Measurements from ENCODE around the gene RAB27B.
"Not testable (repeated sequence)": the region's sequence is repeated elsewhere in the genome, so short reads cannot be mapped to it uniquely, and the experiment has no call there.

Gene RAB27B

GRCh38 chr18:54820785-54821275, 7.4 kb upstream of the RAB27B start:
- not testable (repeated sequence) for DNase-seq

- peak; percentile 83 for DNase-seq
These were observed 5.1 kb upstream of the RAB27B start for GRCh38 chr18:54822872-54823845.

GRCh38 chr18:54824761-54825160, 3.5 kb upstream of the RAB27B start:
- no peak for DNase-seq

- no peak for DNase-seq
These were observed 2.5 kb upstream of the RAB27B start for GRCh38 chr18:54825601-54826344.

GRCh38 chr18:54828986-54829385, 709 bp downstream of the RAB27B start:
- no peak for DNase-seq

- no peak for DNase-seq
These were observed 1.6 kb downstream of the RAB27B start for GRCh38 chr18:54829856-54830255.

- no peak for DNase-seq
These were observed 2.0 kb downstream of the RAB27B start for GRCh38 chr18:54830260-54830659.

GRCh38 chr18:54830866-54831265, 2.6 kb downstream of the RAB27B start:
- DNase-seq, result no peak

GRCh38 chr18:54835944-54836343, 7.7 kb downstream of the RAB27B start:
- no peak for DNase-seq

- peak; percentile 2 for DNase-seq
These were observed 15.0 kb downstream of the RAB27B start for GRCh38 chr18:54843314-54843713.

- DNase-seq, result no peak
These were observed 17.5 kb downstream of the RAB27B start for GRCh38 chr18:54845787-54846186.

- no peak for DNase-seq
These were observed 19.8 kb downstream of the RAB27B start for GRCh38 chr18:54848121-54848520.

- no peak for DNase-seq
These were observed 21.4 kb downstream of the RAB27B start for GRCh38 chr18:54849683-54850082.

GRCh38 chr18:54850598-54850997, 22.3 kb downstream of the RAB27B start:
- no peak for DNase-seq

GRCh38 chr18:54852780-54853675, 24.8 kb downstream of the RAB27B start:
- no peak for DNase-seq

- DNase-seq, result not testable (repeated sequence)
These were observed 26.8 kb downstream of the RAB27B start for GRCh38 chr18:54855050-54855449.

GRCh38 chr18:54856105-54856646, 27.9 kb downstream of the RAB27B start:
- no peak for DNase-seq

- no peak for DNase-seq
These were observed 29.2 kb downstream of the RAB27B start for GRCh38 chr18:54857499-54857898.

- no peak for DNase-seq
These were observed 31.6 kb downstream of the RAB27B start for GRCh38 chr18:54859667-54860421.

GRCh38 chr18:54860941-54861340, 32.7 kb downstream of the RAB27B start:
- no peak for DNase-seq

- no peak for DNase-seq
These were observed 38.9 kb downstream of the RAB27B start for GRCh38 chr18:54867131-54867530.

Data from fibroblast of skin of scalp (primary cell).